Glutamatergic neuron (in vitro differentiated cells): ENCODE measurements around the gene C20orf141. TPM values are rescaled to one million over a fixed set of nuclear protein-coding genes. Genes with fewer than 3 reads are reported as not detected.

Experiments used
- DNase-seq: peaks from one replicate; pipeline ENCODE4 v3.0.0; 2022
- H3K27ac Mint-ChIP-seq: one replicate; pipeline ENCODE4 v1.8.0; 2020; ENCODE audit warnings: mild to moderate bottlenecking, mixed read lengths, inconsistent platforms; ENCODE audit not compliant: unreplicated experiment
- H3K27me3 Mint-ChIP-seq: one replicate; pipeline ENCODE4 v1.8.0; 2020; ENCODE audit warnings: mild to moderate bottlenecking, moderate library complexity, mixed read lengths, inconsistent platforms; ENCODE audit not compliant: unreplicated experiment
- H3K36me3 Mint-ChIP-seq: one replicate; pipeline ENCODE4 v1.8.0; 2020; ENCODE audit warnings: mild to moderate bottlenecking, mixed read lengths, inconsistent platforms; ENCODE audit not compliant: unreplicated experiment
- H3K4me1 Mint-ChIP-seq: one replicate; pipeline ENCODE4 v1.8.0; 2020; ENCODE audit warnings: mild to moderate bottlenecking, low read depth, mixed read lengths, inconsistent platforms; ENCODE audit not compliant: unreplicated experiment
- H3K4me3 Mint-ChIP-seq: one replicate; pipeline ENCODE4 v1.8.0; 2020; ENCODE audit warnings: mild to moderate bottlenecking, mixed read lengths, inconsistent platforms; ENCODE audit not compliant: unreplicated experiment
- H3K9me3 Mint-ChIP-seq: one replicate; pipeline ENCODE4 v1.8.0; 2020; ENCODE audit warnings: mild to moderate bottlenecking, moderate library complexity, mixed read lengths, inconsistent platforms; ENCODE audit not compliant: unreplicated experiment
- CTCF ChIP-seq: fragments of 200-600 bp; sonication (generic); IDR thresholded peaks from one replicate; pipeline ENCODE4 v1.5.0; 2021; ENCODE audit not compliant: partially characterized antibody, unreplicated experiment
- total RNA-seq: library from RNA; stranded (reverse); fragmentation: NEBNext Ultra II Directional; extraction: Animal tissue kit (Norgen Biotek cat#: 25700); gene quantifications from one replicate; pipeline ENCODE4 v1.2.1, GENCODE V29; 2021; ENCODE audit not compliant: unreplicated experiment

C20orf141 gene
- total RNA-seq, 1 donor from 2014 or later: not detected

GRCh38 chr20:2851086-2851485 lies 36.3 kb downstream of the C20orf141 start:
- no peaks in the 10 kb centered on the region for H3K4me1 Mint-ChIP-seq
- H3K4me3 Mint-ChIP-seq: no peak overlapping the region
- no peaks in the 10 kb centered on the region for H3K27me3 Mint-ChIP-seq
- no peak for TF ChIP-seq CTCF
- no peaks in the 10 kb centered on the region for H3K9me3 Mint-ChIP-seq
- no peaks in the 10 kb centered on the region for H3K36me3 Mint-ChIP-seq
- no peak for DNase-seq
- H3K27ac Mint-ChIP-seq: no peak overlapping the region

GRCh38 chr20:2858591-2858990 lies 43.8 kb downstream of the C20orf141 start:
- TF ChIP-seq CTCF: no peak
- Mint-ChIP-seq H3K9me3 (peaks cover 4% of the 10 kb centered on the region), H3K36me3 (no peaks in the 10 kb centered on the region), H3K4me1 (no peaks in the 10 kb centered on the region), H3K4me3 (no peak overlapping the region), H3K27me3 (peaks cover 4% of the 10 kb centered on the region), H3K27ac (no peak overlapping the region)
- DNase-seq: no peak

- Mint-ChIP-seq H3K4me1 (no peaks in the 10 kb centered on the region), H3K4me3 (no peak overlapping the region), H3K27ac (no peak overlapping the region), H3K36me3 (no peaks in the 10 kb centered on the region), H3K27me3 (peaks cover 4% of the 10 kb centered on the region), H3K9me3 (peaks cover 4% of the 10 kb centered on the region)
- DNase-seq: no peak
- no peak for TF ChIP-seq CTCF
These were observed 44.7 kb downstream of the C20orf141 start for GRCh38 chr20:2859330-2860121.

GRCh38 chr20:2864626-2865025 lies 49.8 kb downstream of the C20orf141 start:
- Mint-ChIP-seq H3K27me3 (no peaks in the 10 kb centered on the region), H3K4me3 (no peak overlapping the region), H3K36me3 (no peaks in the 10 kb centered on the region), H3K9me3 (peaks cover 4% of the 10 kb centered on the region), H3K27ac (no peak overlapping the region), H3K4me1 (no peaks in the 10 kb centered on the region)
- DNase-seq: no peak
- no peak for TF ChIP-seq CTCF

GRCh38 chr20:2865101-2865500 lies 50.3 kb downstream of the C20orf141 start:
- no peaks in the 10 kb centered on the region for H3K4me1 Mint-ChIP-seq
- DNase-seq: no peak
- H3K36me3 Mint-ChIP-seq: no peaks in the 10 kb centered on the region
- H3K9me3 Mint-ChIP-seq: peaks cover 2% of the 10 kb centered on the region
- no peak overlapping the region for H3K27ac Mint-ChIP-seq
- H3K4me3 Mint-ChIP-seq: no peak overlapping the region
- H3K27me3 Mint-ChIP-seq: no peaks in the 10 kb centered on the region
- no peak for TF ChIP-seq CTCF
